Loucy (cell line): Measurements from ENCODE around the gene FETUB.

ENCODE experiments used
- H2AFZ ChIP-seq: fragments of 200-600 bp; sonication (generic); 2 replicates; pipeline ENCODE4 v1.6.0; 2016; ENCODE audit warnings: antibody characterized with exemption, mild to moderate bottlenecking, low read length, moderate library complexity
- H3F3A ChIP-seq: fragments of 200-600 bp; 2 replicates; pipeline ENCODE4 v1.6.0; 2016; ENCODE audit warnings: antibody characterized with exemption, low read depth, mild to moderate bottlenecking
- H3K27me3 ChIP-seq: fragments of 200-600 bp; sonication (generic); 2 replicates; pipeline ENCODE4 v1.6.1; 2014; ENCODE audit warnings: low read length, mild to moderate bottlenecking; ENCODE audit not compliant: insufficient read depth, poor library complexity, severe bottlenecking
- H3K36me3 ChIP-seq: fragments of 200-600 bp; sonication (generic); 2 replicates; pipeline ENCODE4 v1.6.1; 2016; ENCODE audit warnings: low read length; ENCODE audit not compliant: insufficient read depth
- H3K4me1 ChIP-seq: fragments of 200-600 bp; sonication (generic); 2 replicates; pipeline ENCODE4 v1.5.1; 2014; ENCODE audit warnings: low read length, mild to moderate bottlenecking; ENCODE audit not compliant: insufficient read depth, poor library complexity, severe bottlenecking
- H3K4me2 ChIP-seq: fragments of 200-600 bp; sonication (generic); 2 replicates; pipeline ENCODE4 v1.6.0; 2014; ENCODE audit warnings: antibody characterized with exemption, low read length, low read depth, mild to moderate bottlenecking; ENCODE audit not compliant: poor library complexity, severe bottlenecking
- H3K4me3 ChIP-seq: fragments of 200-600 bp; sonication (generic); 2 replicates; pipeline ENCODE4 v1.5.1; 2014; ENCODE audit warnings: low read length, mild to moderate bottlenecking, mixed read lengths; ENCODE audit not compliant: poor library complexity, severe bottlenecking
- H3K79me2 ChIP-seq: fragments of 200-600 bp; sonication (generic); 2 replicates; pipeline ENCODE4 v1.6.1; 2014; ENCODE audit warnings: low read length; ENCODE audit not compliant: insufficient read depth
- H3K9ac ChIP-seq: fragments of 200-600 bp; sonication (generic); 2 replicates; pipeline ENCODE4 v1.6.0; 2014; ENCODE audit warnings: mild to moderate bottlenecking, low read depth, low read length, moderate library complexity; ENCODE audit not compliant: poor library complexity, severe bottlenecking
- H3K9me2 ChIP-seq: fragments of 200-600 bp; sonication (generic); replicated peaks from 2 replicates; pipeline ENCODE4 v1.6.1; 2016; ENCODE audit warnings: low read depth, low read length, mixed read lengths
- H3K9me3 ChIP-seq: fragments of 200-600 bp; sonication (generic); 2 replicates; pipeline ENCODE4 v1.6.1; 2014; ENCODE audit warnings: mild to moderate bottlenecking, antibody characterized with exemption, low read length, low read depth; ENCODE audit not compliant: insufficient read depth
- H4K20me1 ChIP-seq: fragments of 200-600 bp; sonication (generic); 2 replicates; pipeline ENCODE4 v1.6.0; 2014; ENCODE audit warnings: antibody characterized with exemption, low read length, mild to moderate bottlenecking; ENCODE audit not compliant: insufficient read depth, poor library complexity, severe bottlenecking
- CTCF ChIP-seq: fragments of 200-600 bp; sonication (generic); conservative IDR thresholded peaks from 2 replicates; pipeline ENCODE4 v1.5.1; 2014; ENCODE audit warnings: mild to moderate bottlenecking, antibody characterized with exemption, low read length
- EZH2phosphoT487 ChIP-seq: fragments of 200-600 bp; IDR thresholded peaks from 2 replicates; pipeline ENCODE4 v1.6.1; 2018; ENCODE audit warnings: antibody characterized with exemption, mild to moderate bottlenecking, moderate library complexity, borderline replicate concordance

The FETUB gene

GRCh38 chr3:186613637-186614265, 26.4 kb upstream of the FETUB start:
- no peak overlapping the region for H3K4me3 ChIP-seq
- H3K9me2 ChIP-seq = no peaks in the 10 kb centered on the region
- peaks cover 8% of the 10 kb centered on the region for H3K4me1 ChIP-seq
- H3F3A ChIP-seq = no peaks in the 10 kb centered on the region
- no peak for TF ChIP-seq EZH2phosphoT487
- TF ChIP-seq CTCF = no peak
- H4K20me1 ChIP-seq = no peaks in the 10 kb centered on the region
- no peaks in the 10 kb centered on the region for H3K36me3 ChIP-seq
- H3K4me2 ChIP-seq = no peak overlapping the region
- H2AFZ ChIP-seq = no peak overlapping the region
- H3K79me2 ChIP-seq = no peaks in the 10 kb centered on the region
- no peak overlapping the region for H3K9ac ChIP-seq
- no peaks in the 10 kb centered on the region for H3K27me3 ChIP-seq
- no peaks in the 10 kb centered on the region for H3K9me3 ChIP-seq

GRCh38 chr3:186614266-186614596, 26.0 kb upstream of the FETUB start:
- Histone ChIP-seq H3K4me2 (peak overlapping the region; percentile 62), H2AFZ (peak overlapping the region; percentile 95), H4K20me1 (no peaks in the 10 kb centered on the region), H3K9me3 (no peaks in the 10 kb centered on the region), H3K36me3 (no peaks in the 10 kb centered on the region), H3K27me3 (no peaks in the 10 kb centered on the region), H3F3A (no peaks in the 10 kb centered on the region), H3K79me2 (no peaks in the 10 kb centered on the region), H3K4me3 (no peak overlapping the region), H3K9me2 (no peaks in the 10 kb centered on the region), H3K9ac (no peak overlapping the region), H3K4me1 (peaks cover 8% of the 10 kb centered on the region)
- TF ChIP-seq EZH2phosphoT487 = no peak
- TF ChIP-seq CTCF = no peak

- H3K9me2 ChIP-seq = no peaks in the 10 kb centered on the region
- H3F3A ChIP-seq = no peaks in the 10 kb centered on the region
- peak overlapping the region; percentile 62 for H3K4me2 ChIP-seq
- H2AFZ ChIP-seq = peak overlapping the region; percentile 95
- no peaks in the 10 kb centered on the region for H3K36me3 ChIP-seq
- peaks cover 8% of the 10 kb centered on the region for H3K4me1 ChIP-seq
- no peaks in the 10 kb centered on the region for H3K27me3 ChIP-seq
- no peak for TF ChIP-seq EZH2phosphoT487
- peak; percentile 99 for TF ChIP-seq CTCF
- H3K79me2 ChIP-seq = no peaks in the 10 kb centered on the region
- no peak overlapping the region for H3K9ac ChIP-seq
- no peaks in the 10 kb centered on the region for H4K20me1 ChIP-seq
- no peak overlapping the region for H3K4me3 ChIP-seq
- H3K9me3 ChIP-seq = no peaks in the 10 kb centered on the region
Observed at GRCh38 chr3:186614597-186615483, 25.4 kb upstream of the FETUB start.
